Liver (tissue), 9 donors: ENCODE measurements around the gene FARSB. TPM values are rescaled to one million over a fixed set of nuclear protein-coding genes. Genes with fewer than 3 reads are reported as not detected.

Experiments used
- DNase-seq: peaks from one replicate; pipeline ENCODE4 v3.0.0-alpha.2; 2017; ENCODE audit warnings: low spot score
- H3K27ac ChIP-seq, 2 donors: one replicate each; pipeline ENCODE4 v1.7.0; 2013; ENCODE audit warnings: inconsistent platforms in 2 of 2, low read length in 2 of 2, control low read depth in 1 of 2, low read depth in 1 of 2, mild to moderate bottlenecking in 1 of 2
- H3K27me3 ChIP-seq, 4 donors: one replicate each; pipeline versions ENCODE4 v1.6.1 to v1.7.0; 2013; ENCODE audit warnings: low read length in 3 of 4, inconsistent platforms in 1 of 4, mild to moderate bottlenecking in 1 of 4, moderate library complexity in 1 of 4; ENCODE audit not compliant: control insufficient read depth in 4 of 4, insufficient read depth in 4 of 4
- H3K36me3 ChIP-seq, 4 donors: one replicate each; pipeline versions ENCODE4 v1.6.1 to v1.7.0; 2013; ENCODE audit warnings: low read length in 3 of 4, mild to moderate bottlenecking in 3 of 4, low read depth in 1 of 4, moderate library complexity in 1 of 4; ENCODE audit not compliant: control insufficient read depth in 4 of 4, insufficient read depth in 3 of 4
- H3K4me1 ChIP-seq, 4 donors: one replicate each; pipeline versions ENCODE4 v1.6.1 to v1.7.0; 2013; ENCODE audit warnings: low read length in 3 of 4, mild to moderate bottlenecking in 3 of 4, moderate library complexity in 1 of 4; ENCODE audit not compliant: control insufficient read depth in 4 of 4, insufficient read depth in 4 of 4
- H3K4me3 ChIP-seq, 3 donors: one replicate each; pipeline versions ENCODE4 v1.6.1 to v1.7.0; 2013; ENCODE audit warnings: low read length in 3 of 3, control low read depth in 1 of 3, low read depth in 1 of 3, mild to moderate bottlenecking in 1 of 3
- H3K9ac ChIP-seq, 2 donors: one replicate each; pipeline ENCODE4 v1.7.0; 2013; ENCODE audit warnings: low read length in 2 of 2, mild to moderate bottlenecking in 2 of 2, moderate library complexity in 2 of 2, control low read depth in 1 of 2, low read depth in 1 of 2
- H3K9me3 ChIP-seq, 4 donors: one replicate each; pipeline versions ENCODE4 v1.6.1 to v1.7.0; 2013; ENCODE audit warnings: low read length in 3 of 4; ENCODE audit not compliant: control insufficient read depth in 4 of 4
- EGR1 ChIP-seq, 2 donors: IDR thresholded peaks; 2 replicates each; pipeline ENCODE4 v1.6.1; 2016 to 2018; ENCODE audit warnings: antibody characterized with exemption in 2 of 2, low read depth in 2 of 2
- FOXA1 ChIP-seq: IDR thresholded peaks from 2 replicates; pipeline ENCODE4 v1.6.1; 2016; ENCODE audit warnings: antibody characterized with exemption
- FOXA2 ChIP-seq: IDR thresholded peaks from 2 replicates; pipeline ENCODE4 v1.6.1; 2016; ENCODE audit warnings: antibody characterized with exemption
- GABPA ChIP-seq, 2 donors: IDR thresholded peaks in 1 of 2; conservative IDR thresholded peaks in 1 of 2; 2 replicates each; pipeline ENCODE4 v1.6.1; 2016; ENCODE audit warnings: antibody characterized with exemption in 2 of 2, mild to moderate bottlenecking in 1 of 2, moderate library complexity in 1 of 2
- HNF4A ChIP-seq, 2 donors: conservative IDR thresholded peaks; 2 replicates each; pipeline ENCODE4 v1.6.1; 2016; ENCODE audit warnings: antibody characterized with exemption in 2 of 2, mild to moderate bottlenecking in 2 of 2
- HNF4G ChIP-seq: IDR thresholded peaks from 2 replicates; pipeline ENCODE4 v1.6.1; 2016; ENCODE audit warnings: antibody characterized with exemption
- JUND ChIP-seq, 2 donors: IDR thresholded peaks; 2 replicates each; pipeline ENCODE4 v1.6.1; 2016; ENCODE audit warnings: antibody characterized with exemption in 2 of 2
- NR2F2 ChIP-seq: IDR thresholded peaks from 2 replicates; pipeline ENCODE4 v1.6.1; 2016; ENCODE audit warnings: antibody characterized with exemption
- RAD21 ChIP-seq, 2 donors: IDR thresholded peaks; 2 replicates each; pipeline ENCODE4 v1.6.1; 2016; ENCODE audit warnings: antibody characterized with exemption in 2 of 2, mild to moderate bottlenecking in 2 of 2
- RXRA ChIP-seq, 2 donors: IDR thresholded peaks; 2 replicates each; pipeline ENCODE4 v1.6.1; 2017 to 2018; ENCODE audit warnings: antibody characterized with exemption in 2 of 2, mild to moderate bottlenecking in 1 of 2
- SP1 ChIP-seq: IDR thresholded peaks from 2 replicates; pipeline ENCODE4 v1.6.1; 2018; ENCODE audit warnings: antibody characterized with exemption, mild to moderate bottlenecking
- YY1 ChIP-seq: IDR thresholded peaks from 2 replicates; pipeline ENCODE4 v1.6.1; 2016; ENCODE audit warnings: antibody characterized with exemption, mild to moderate bottlenecking
- WGBS: extraction: QIAGEN DNeasy Blood & Tissue Kit; methylation state at CpG from one replicate; pipeline ENCODE4 v1.1.7; 2013; 5-methylcytosine and 5-hydroxymethylcytosine counted together
- polyA plus RNA-seq, 2 donors: library from polyadenylated mRNA; stranded (reverse) in 1 of 2; unstranded in 1 of 2; fragments of 200-250 nt in 1 of 2; fragments of >200 nt in 1 of 2; fragmentation: Nextera tagmentation in 1 of 2; extraction: Ambion mirVana in 1 of 2; gene quantifications; one replicate each; pipeline versions ENCODE4 v1.2.1 to v1.2.3, GENCODE V29; 2013 to 2015
- total RNA-seq, 2 donors: library from RNA; depleted of rRNA; stranded (reverse); fragments of >200 nt; gene quantifications; one replicate each; pipeline ENCODE4 v1.2.3, GENCODE V29; 2014
- TF ChIP-seq, protein P1 (sequence below): IDR thresholded peaks from 2 replicates; pipeline ENCODE4 v1.6.1; 2016; ENCODE audit warnings: antibody characterized with exemption
- TF ChIP-seq, protein P2 (sequence below): IDR thresholded peaks from 2 replicates; pipeline ENCODE4 v1.6.1; 2016; ENCODE audit warnings: antibody characterized with exemption
- TF ChIP-seq, protein P3 (sequence below): IDR thresholded peaks from 2 replicates; pipeline ENCODE4 v1.6.1; 2016; ENCODE audit warnings: antibody characterized with exemption, mild to moderate bottlenecking
- TF ChIP-seq, protein P4 (sequence below): IDR thresholded peaks from 2 replicates; pipeline ENCODE4 v1.6.1; 2016; ENCODE audit warnings: antibody characterized with exemption
- donor health status: healthy.
- donor health status: healthy.
- donor health status: healthy.
- donor health status: healthy.
- donor health status: healthy.

FARSB gene
- total and polyA plus RNA-seq, 4 donors: 5.5 to 9.7 (median 8.9) TPM

DNA sequence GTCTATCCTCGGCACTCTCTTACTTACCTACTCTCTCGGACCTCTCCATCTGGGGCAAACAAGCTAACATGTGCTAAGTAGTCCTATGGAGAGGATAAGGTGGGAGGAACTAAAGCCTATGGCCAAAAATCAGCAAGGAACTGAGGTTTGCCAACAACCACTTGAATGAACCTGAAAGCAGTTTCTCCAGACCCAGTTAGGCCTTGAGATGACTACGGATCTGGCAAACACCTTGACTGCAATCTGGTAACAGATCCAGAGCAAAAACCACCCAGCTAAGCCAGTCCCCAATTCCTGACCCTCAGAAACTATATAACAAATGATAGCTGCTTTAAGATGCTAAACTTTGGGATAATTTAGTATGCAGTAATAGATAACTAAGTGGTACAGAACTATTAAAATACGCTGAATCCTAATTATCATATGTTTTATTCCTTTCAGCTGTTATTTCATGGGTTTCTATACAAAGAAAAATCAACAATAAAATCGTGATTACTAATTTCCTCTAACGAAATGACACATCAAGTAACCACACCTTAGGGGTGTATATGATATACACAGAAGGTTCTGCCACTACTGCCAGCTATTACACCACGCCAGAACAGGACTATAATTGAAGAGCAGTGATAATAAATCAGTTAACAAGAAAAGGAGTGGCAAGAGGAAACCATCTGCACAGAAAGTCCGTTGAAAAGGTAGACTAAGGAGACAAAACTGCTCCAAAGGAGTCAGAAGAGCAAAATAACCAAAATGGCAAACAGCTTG, 3.2 kb downstream of the FARSB start:
- Histone ChIP-seq H3K4me3 (no peak overlapping the region), H3K27ac (no peak overlapping the region), H3K27me3 (no peaks in the 10 kb centered on the region), H3K36me3 (peaks cover 0 to 9% (median 4%) of the 10 kb centered on the region in 4 donors), H3K9me3 (no peaks in the 10 kb centered on the region), H3K9ac (no peak overlapping the region), H3K4me1 (peaks cover 6 to 27% (median 10%) of the 10 kb centered on the region in 4 donors)
- WGBS: 81% methylated on average over 8 of the region's 8 CpGs
- DNase-seq: no peak
- TF ChIP-seq GABPA (IDR thresholded peaks at IDR 0.05 in 1 of 2, conservative IDR thresholded peaks at IDR 0.05 in 1 of 2): no peak
- TF ChIP-seq NR2F2: no peak
- no peak for TF ChIP-seq RAD21 (IDR thresholded peaks at IDR 0.05)
- TF ChIP-seq, protein P1, sequence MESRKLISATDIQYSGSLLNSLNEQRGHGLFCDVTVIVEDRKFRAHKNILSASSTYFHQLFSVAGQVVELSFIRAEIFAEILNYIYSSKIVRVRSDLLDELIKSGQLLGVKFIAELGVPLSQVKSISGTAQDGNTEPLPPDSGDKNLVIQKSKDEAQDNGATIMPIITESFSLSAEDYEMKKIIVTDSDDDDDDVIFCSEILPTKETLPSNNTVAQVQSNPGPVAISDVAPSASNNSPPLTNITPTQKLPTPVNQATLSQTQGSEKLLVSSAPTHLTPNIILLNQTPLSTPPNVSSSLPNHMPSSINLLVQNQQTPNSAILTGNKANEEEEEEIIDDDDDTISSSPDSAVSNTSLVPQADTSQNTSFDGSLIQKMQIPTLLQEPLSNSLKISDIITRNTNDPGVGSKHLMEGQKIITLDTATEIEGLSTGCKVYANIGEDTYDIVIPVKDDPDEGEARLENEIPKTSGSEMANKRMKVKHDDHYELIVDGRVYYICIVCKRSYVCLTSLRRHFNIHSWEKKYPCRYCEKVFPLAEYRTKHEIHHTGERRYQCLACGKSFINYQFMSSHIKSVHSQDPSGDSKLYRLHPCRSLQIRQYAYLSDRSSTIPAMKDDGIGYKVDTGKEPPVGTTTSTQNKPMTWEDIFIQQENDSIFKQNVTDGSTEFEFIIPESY: no peak
- no peak for TF ChIP-seq JUND (IDR thresholded peaks at IDR 0.05)
- no peak for TF ChIP-seq YY1
- no peak for TF ChIP-seq SP1
- TF ChIP-seq, protein P2, sequence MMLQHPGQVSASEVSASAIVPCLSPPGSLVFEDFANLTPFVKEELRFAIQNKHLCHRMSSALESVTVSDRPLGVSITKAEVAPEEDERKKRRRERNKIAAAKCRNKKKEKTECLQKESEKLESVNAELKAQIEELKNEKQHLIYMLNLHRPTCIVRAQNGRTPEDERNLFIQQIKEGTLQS: no peak
- no peak for TF ChIP-seq EGR1 (IDR thresholded peaks at IDR 0.05; ENCODE audit: low read depth in 2 of 2)
- TF ChIP-seq, protein P3, sequence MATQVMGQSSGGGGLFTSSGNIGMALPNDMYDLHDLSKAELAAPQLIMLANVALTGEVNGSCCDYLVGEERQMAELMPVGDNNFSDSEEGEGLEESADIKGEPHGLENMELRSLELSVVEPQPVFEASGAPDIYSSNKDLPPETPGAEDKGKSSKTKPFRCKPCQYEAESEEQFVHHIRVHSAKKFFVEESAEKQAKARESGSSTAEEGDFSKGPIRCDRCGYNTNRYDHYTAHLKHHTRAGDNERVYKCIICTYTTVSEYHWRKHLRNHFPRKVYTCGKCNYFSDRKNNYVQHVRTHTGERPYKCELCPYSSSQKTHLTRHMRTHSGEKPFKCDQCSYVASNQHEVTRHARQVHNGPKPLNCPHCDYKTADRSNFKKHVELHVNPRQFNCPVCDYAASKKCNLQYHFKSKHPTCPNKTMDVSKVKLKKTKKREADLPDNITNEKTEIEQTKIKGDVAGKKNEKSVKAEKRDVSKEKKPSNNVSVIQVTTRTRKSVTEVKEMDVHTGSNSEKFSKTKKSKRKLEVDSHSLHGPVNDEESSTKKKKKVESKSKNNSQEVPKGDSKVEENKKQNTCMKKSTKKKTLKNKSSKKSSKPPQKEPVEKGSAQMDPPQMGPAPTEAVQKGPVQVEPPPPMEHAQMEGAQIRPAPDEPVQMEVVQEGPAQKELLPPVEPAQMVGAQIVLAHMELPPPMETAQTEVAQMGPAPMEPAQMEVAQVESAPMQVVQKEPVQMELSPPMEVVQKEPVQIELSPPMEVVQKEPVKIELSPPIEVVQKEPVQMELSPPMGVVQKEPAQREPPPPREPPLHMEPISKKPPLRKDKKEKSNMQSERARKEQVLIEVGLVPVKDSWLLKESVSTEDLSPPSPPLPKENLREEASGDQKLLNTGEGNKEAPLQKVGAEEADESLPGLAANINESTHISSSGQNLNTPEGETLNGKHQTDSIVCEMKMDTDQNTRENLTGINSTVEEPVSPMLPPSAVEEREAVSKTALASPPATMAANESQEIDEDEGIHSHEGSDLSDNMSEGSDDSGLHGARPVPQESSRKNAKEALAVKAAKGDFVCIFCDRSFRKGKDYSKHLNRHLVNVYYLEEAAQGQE: no peak
- TF ChIP-seq HNF4A (conservative IDR thresholded peaks at IDR 0.05): no peak

DNA sequence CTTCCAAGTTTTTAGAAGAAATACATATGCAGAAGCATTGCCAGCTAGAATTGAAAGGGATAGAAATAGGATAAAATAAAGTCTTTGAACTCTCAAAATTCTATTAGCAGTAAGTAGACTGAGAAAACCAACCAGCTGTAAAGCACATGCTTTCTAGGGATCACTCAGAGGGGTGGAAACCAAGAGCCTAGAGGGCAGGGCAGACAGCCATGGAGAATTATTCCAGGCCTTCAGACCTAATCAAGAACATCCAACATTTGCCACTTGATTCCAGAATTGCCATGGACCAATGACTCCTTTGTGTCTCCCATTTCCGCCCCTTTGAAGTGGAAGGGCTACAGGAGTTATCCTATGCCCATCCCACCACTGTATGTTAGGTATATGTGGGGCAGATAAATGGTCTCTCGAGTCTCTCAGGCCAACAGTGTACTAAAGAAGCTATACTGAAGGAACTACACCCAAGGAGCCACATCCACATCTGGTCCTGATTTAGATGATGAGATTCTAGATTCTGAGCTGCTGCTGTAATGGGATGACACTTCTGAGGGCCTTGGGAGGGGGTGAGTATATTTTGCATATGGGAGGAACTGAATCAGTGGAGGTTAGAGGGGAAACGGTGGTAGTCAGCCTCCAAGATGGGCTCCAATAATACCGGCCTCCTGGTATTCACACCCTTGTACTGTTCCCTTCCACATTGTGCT, 4.0 kb downstream of the FARSB start:
- no peaks in the 10 kb centered on the region for H3K27me3 ChIP-seq
- peaks cover 6 to 24% (median 10%) of the 10 kb centered on the region in 4 donors for H3K4me1 ChIP-seq
- no peak overlapping the region for H3K4me3 ChIP-seq
- no peak overlapping the region for H3K9ac ChIP-seq
- WGBS: 95% methylated on average over 4 of the region's 4 CpGs
- peaks cover 0 to 15% (median 8%) of the 10 kb centered on the region in 4 donors for H3K36me3 ChIP-seq
- no peaks in the 10 kb centered on the region for H3K9me3 ChIP-seq
- H3K27ac ChIP-seq: no peak overlapping the region
- no peak for DNase-seq
- TF ChIP-seq FOXA1 (no peak), YY1 (no peak), JUND (IDR thresholded peaks at IDR 0.05) (no peak), HNF4A (conservative IDR thresholded peaks at IDR 0.05) (no peak), RXRA (IDR thresholded peaks at IDR 0.05) (no peak), SP1 (no peak), HNF4G (no peak), GABPA (IDR thresholded peaks at IDR 0.05 in 1 of 2, conservative IDR thresholded peaks at IDR 0.05 in 1 of 2) (no peak), FOXA2 (no peak), NR2F2 (no peak), RAD21 (IDR thresholded peaks at IDR 0.05) (no peak)
- TF ChIP-seq, protein P4, sequence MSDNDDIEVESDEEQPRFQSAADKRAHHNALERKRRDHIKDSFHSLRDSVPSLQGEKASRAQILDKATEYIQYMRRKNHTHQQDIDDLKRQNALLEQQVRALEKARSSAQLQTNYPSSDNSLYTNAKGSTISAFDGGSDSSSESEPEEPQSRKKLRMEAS: no peak
- TF ChIP-seq, protein P1: no peak
- TF ChIP-seq, protein P3: no peak
